Vagina (tissue), 2 donors: Measurements from ENCODE around the gene SRD5A1. TPM values are rescaled to one million over a fixed set of nuclear protein-coding genes. Genes with fewer than 3 reads are reported as not detected.

ENCODE experiments used
- DNase-seq, 2 donors: peaks; one replicate each; pipeline ENCODE4 v3.0.0-alpha.2; 2017; ENCODE audit errors: extremely low spot score in 2 of 2
- H3K27ac ChIP-seq: fragments of 200-600 bp; sonication (generic); one replicate; pipeline ENCODE4 v1.5.1; 2019
- H3K27me3 ChIP-seq: fragments of 200-600 bp; sonication (generic); one replicate; pipeline ENCODE4 v1.5.1; 2019
- H3K36me3 ChIP-seq, 2 donors: fragments of 200-600 bp; sonication (generic); one replicate each; pipeline ENCODE4 v1.5.1; 2017 to 2019
- H3K4me1 ChIP-seq: fragments of 200-600 bp; sonication (generic); one replicate; pipeline ENCODE4 v1.5.1; 2019
- H3K4me3 ChIP-seq, 2 donors: fragments of 200-600 bp; sonication (generic); 1 replicate in 1 of 2; 2 replicates in 1 of 2; pipeline ENCODE4 v1.5.1; 2016 to 2019
- H3K9me3 ChIP-seq: fragments of 200-600 bp; sonication (generic); one replicate; pipeline ENCODE4 v1.5.1; 2019
- POLR2A ChIP-seq, 2 donors: fragments of 450-650 bp; IDR thresholded peaks; one replicate each; pipeline ENCODE4 v1.6.1; 2017; ENCODE audit warnings: antibody characterized with exemption in 2 of 2, mild to moderate bottlenecking in 2 of 2, moderate library complexity in 2 of 2
- POLR2AphosphoS5 ChIP-seq, 2 donors: sonication (generic); formaldehyde crosslinking; IDR thresholded peaks; one replicate each; pipeline ENCODE4 v1.9.0; 2017; ENCODE audit warnings: antibody characterized with exemption in 2 of 2, mild to moderate bottlenecking in 2 of 2, low read depth in 1 of 2; ENCODE audit not compliant: insufficient read depth in 1 of 2
- intact Hi-C: fragments of 100-400 bp; cut with DNase I; formaldehyde crosslinking; loops from one replicate; pipeline ENCODE4 v1.15.1; 2023
- total RNA-seq: library from RNA; depleted of rRNA; stranded (reverse); fragments of >200 nt; gene quantifications from one replicate; pipeline ENCODE4 v1.2.3, GENCODE V29; 2016
- TF ChIP-seq, protein P1 (sequence below), 3 experiments: fragments of 450-650 bp in 2 of 3; fragments of 200-600 bp in 1 of 3; sonication (generic) in 1 of 3; IDR thresholded peaks; one replicate each; pipeline ENCODE4 v1.5.1; 2017 to 2019; ENCODE audit warnings: antibody characterized with exemption in 3 of 3, mild to moderate bottlenecking in 2 of 3, moderate library complexity in 2 of 3

The SRD5A1 gene
- total RNA-seq, 1 donor from 2014 or later: 45.4 TPM

DNA sequence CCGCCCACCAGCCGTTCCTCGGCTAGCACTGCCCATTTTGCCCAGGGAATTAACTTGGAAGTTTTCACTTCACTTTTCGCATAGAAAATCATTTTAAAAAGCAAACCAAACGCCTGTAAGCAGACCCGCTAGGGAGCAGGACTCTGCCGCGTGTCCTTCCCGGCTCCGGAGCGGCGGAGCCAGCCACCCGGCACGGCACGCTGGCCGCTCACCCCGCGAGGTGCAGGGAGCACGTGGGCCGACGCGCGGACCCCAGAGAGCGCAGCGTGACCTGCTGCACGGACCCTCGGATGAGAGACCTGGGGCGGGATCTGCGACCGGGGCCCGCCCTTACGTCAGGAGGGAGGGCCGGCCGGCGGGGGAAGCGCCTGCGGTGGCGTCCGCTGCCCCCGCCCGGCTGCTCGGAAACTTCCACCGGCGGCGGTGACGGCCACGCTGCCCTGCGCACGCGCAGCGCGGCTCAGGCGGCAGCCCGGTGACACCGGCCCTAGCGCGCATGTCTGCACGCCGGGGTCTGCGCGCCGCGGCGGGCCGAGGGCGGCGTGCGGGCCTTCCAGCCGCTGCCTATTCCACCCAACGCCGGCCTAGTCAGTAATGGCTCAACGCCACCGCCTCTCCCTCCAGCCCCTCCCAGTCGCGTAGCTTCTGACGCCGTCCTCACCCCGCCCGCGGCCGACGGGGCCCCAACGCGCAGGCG lies 79.5 kb downstream of the SRD5A1 start:
- TF ChIP-seq POLR2AphosphoS5 (IDR thresholded peaks at IDR 0.05; ENCODE audit: insufficient read depth in 1 of 2, low read depth in 1 of 2) (peak in 1 of 2 donors; percentile 63), POLR2A (IDR thresholded peaks at IDR 0.05) (peak in 1 of 2 donors; percentile 66)
- TF ChIP-seq, protein P1, sequence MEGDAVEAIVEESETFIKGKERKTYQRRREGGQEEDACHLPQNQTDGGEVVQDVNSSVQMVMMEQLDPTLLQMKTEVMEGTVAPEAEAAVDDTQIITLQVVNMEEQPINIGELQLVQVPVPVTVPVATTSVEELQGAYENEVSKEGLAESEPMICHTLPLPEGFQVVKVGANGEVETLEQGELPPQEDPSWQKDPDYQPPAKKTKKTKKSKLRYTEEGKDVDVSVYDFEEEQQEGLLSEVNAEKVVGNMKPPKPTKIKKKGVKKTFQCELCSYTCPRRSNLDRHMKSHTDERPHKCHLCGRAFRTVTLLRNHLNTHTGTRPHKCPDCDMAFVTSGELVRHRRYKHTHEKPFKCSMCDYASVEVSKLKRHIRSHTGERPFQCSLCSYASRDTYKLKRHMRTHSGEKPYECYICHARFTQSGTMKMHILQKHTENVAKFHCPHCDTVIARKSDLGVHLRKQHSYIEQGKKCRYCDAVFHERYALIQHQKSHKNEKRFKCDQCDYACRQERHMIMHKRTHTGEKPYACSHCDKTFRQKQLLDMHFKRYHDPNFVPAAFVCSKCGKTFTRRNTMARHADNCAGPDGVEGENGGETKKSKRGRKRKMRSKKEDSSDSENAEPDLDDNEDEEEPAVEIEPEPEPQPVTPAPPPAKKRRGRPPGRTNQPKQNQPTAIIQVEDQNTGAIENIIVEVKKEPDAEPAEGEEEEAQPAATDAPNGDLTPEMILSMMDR (IDR thresholded peaks at IDR 0.05): no peak
- Histone ChIP-seq H3K36me3 (no peaks in the 10 kb centered on the region), H3K4me3 (peak overlapping the region; percentile 58 to 74), H3K4me1 (peaks cover 40% of the 10 kb centered on the region), H3K27ac (peak overlapping the region; percentile 96), H3K27me3 (no peaks in the 10 kb centered on the region), H3K9me3 (no peaks in the 10 kb centered on the region)
- DNase-seq: peak; percentile 97 to 98
- intact Hi-C loops: no loop called here

GRCh38 chr5:6713274-6714225 lies 80.3 kb downstream of the SRD5A1 start, which contains the start of gene TENT4A:
TSS of gene TENT4A (plus strand) at chr5:6713432. CDS start at chr5:6713984, 552 bp downstream.
- Histone ChIP-seq H3K4me1 (peaks cover 48% of the 10 kb centered on the region), H3K9me3 (no peaks in the 10 kb centered on the region), H3K4me3 (peak within 1 kb of the TSS; percentile 74 to 90), H3K27me3 (no peaks in the 10 kb centered on the region), H3K36me3 (no peaks in the 10 kb centered on the region), H3K27ac (peak within 1 kb of the TSS; percentile 96)
- TF ChIP-seq, protein P1 (IDR thresholded peaks at IDR 0.05): no peak
- peak in 1 of 2 donors; percentile 36 for TF ChIP-seq POLR2A (IDR thresholded peaks at IDR 0.05)
- peak in 1 of 2 donors; percentile 31 for DNase-seq
- intact Hi-C loops: loop anchor here (1.0 kb wide), 1 partner anchor 80 kb away; the partner anchor contains the start of genes NSUN2 and SRD5A1

DNA sequence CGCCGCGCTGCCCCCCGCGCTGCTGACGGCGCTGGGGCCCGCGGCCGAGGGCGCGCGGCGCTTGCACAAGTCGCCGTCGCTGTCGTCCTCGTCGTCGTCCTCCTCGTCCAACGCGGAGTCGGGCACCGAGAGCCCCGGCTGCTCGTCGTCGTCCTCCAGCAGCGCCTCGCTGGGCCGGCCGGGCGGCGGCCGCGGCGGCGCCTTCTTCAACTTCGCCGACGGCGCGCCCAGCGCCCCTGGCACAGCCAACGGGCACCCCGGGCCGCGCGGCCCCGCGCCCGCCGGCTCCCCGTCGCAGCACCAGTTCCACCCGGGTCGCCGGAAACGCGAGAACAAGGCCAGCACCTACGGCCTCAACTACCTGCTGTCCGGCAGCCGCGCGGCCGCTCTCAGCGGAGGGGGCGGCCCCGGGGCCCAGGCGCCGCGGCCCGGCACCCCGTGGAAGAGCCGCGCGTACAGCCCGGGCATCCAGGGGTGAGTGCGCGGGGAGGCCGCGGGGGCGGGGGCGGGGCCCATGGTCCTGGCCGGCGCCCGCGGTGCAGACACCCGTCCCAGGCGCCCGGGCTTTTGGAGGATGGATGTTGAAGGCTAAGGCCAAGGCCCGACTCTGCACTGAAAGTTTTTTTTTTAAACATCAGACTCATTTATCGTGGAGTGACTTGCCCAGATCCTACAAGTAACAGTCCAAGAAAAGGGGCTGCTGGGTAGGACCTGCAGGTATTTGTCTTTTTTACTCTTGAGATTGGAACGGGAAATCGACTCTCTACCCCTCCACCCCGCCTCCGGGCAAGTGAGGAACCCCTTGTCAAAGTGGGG lies 81.2 kb downstream of the SRD5A1 start:
- Histone ChIP-seq H3K4me3 (peak overlapping the region; percentile 74 to 90), H3K27ac (peak overlapping the region; percentile 35), H3K27me3 (no peaks in the 10 kb centered on the region), H3K4me1 (peaks cover 57% of the 10 kb centered on the region), H3K9me3 (no peaks in the 10 kb centered on the region), H3K36me3 (no peaks in the 10 kb centered on the region)
- TF ChIP-seq POLR2A (IDR thresholded peaks at IDR 0.05) (no peak), POLR2AphosphoS5 (IDR thresholded peaks at IDR 0.05; ENCODE audit: insufficient read depth in 1 of 2, low read depth in 1 of 2) (no peak)
- TF ChIP-seq, protein P1 (IDR thresholded peaks at IDR 0.05): no peak
- DNase-seq: peak in 1 of 2 donors; percentile 84
- intact Hi-C loops: loop anchor here (1.0 kb wide), 1 partner anchor 81 kb away; the partner anchor contains the start of genes NSUN2 and SRD5A1

GRCh38 chr5:6715271-6715670 lies 82.0 kb downstream of the SRD5A1 start:
- no peaks in the 10 kb centered on the region for H3K9me3 ChIP-seq
- no peak overlapping the region for H3K27ac ChIP-seq
- H3K27me3 ChIP-seq: no peaks in the 10 kb centered on the region
- peak overlapping the region; percentile 74 to 90 for H3K4me3 ChIP-seq
- TF ChIP-seq, protein P1 (IDR thresholded peaks at IDR 0.05): no peak
- TF ChIP-seq POLR2AphosphoS5 (IDR thresholded peaks at IDR 0.05; ENCODE audit: insufficient read depth in 1 of 2, low read depth in 1 of 2): no peak
- H3K36me3 ChIP-seq: no peaks in the 10 kb centered on the region
- intact Hi-C loops: no loop called here
- peaks cover 65% of the 10 kb centered on the region for H3K4me1 ChIP-seq
- no peak for DNase-seq
